Tibial artery (tissue), 4 donors: ENCODE measurements around the gene SPATC1L.

Experiments
- DNase-seq, 2 donors: peaks; one replicate each; pipeline ENCODE4 v3.0.0-alpha.2; 2019
- H3K27ac ChIP-seq, 2 donors: fragments of 200-600 bp; sonication (generic) in 1 of 2; 1 replicate in 1 of 2; 2 replicates in 1 of 2; pipeline ENCODE4 v1.5.1; 2018 to 2019; ENCODE audit warnings: mild to moderate bottlenecking in 1 of 2
- H3K27me3 ChIP-seq, 2 donors: fragments of 200-600 bp; sonication (generic) in 1 of 2; one replicate each; pipeline versions ENCODE4 v1.5.1 to v1.6.0; 2016 to 2019
- H3K36me3 ChIP-seq, 3 donors: fragments of 200-600 bp; sonication (generic) in 2 of 3; one replicate each; pipeline ENCODE4 v1.5.1; 2016 to 2019; ENCODE audit warnings: mild to moderate bottlenecking in 2 of 3
- H3K4me1 ChIP-seq, 4 donors: fragments of 200-600 bp; sonication (generic) in 2 of 4; 1 replicate in 3 of 4; 2 replicates in 1 of 4; pipeline ENCODE4 v1.5.1; 2016 to 2019
- H3K4me3 ChIP-seq, 2 donors: fragments of 200-600 bp; sonication (generic) in 1 of 2; 1 replicate in 1 of 2; 2 replicates in 1 of 2; pipeline ENCODE4 v1.5.1; 2018 to 2019; ENCODE audit warnings: mild to moderate bottlenecking in 2 of 2
- H3K9me3 ChIP-seq, 3 donors: fragments of 200-600 bp; sonication (generic) in 1 of 3; one replicate each; pipeline ENCODE4 v1.5.1; 2016 to 2019
- intact Hi-C: fragments of 100-400 bp; cut with DNase I; formaldehyde crosslinking; loops from one replicate; pipeline ENCODE4 v1.15.0; 2023; ENCODE audit warnings: low total_unique reads
- TF ChIP-seq, protein P1 (sequence below), 2 experiments: fragments of 200-600 bp in 1 of 2; fragments of 450-650 bp in 1 of 2; IDR thresholded peaks; one replicate each; pipeline ENCODE4 v1.5.1; 2017 to 2019; ENCODE audit warnings: antibody characterized with exemption in 2 of 2, mild to moderate bottlenecking in 1 of 2, moderate library complexity in 1 of 2

SPATC1L gene

DNA sequence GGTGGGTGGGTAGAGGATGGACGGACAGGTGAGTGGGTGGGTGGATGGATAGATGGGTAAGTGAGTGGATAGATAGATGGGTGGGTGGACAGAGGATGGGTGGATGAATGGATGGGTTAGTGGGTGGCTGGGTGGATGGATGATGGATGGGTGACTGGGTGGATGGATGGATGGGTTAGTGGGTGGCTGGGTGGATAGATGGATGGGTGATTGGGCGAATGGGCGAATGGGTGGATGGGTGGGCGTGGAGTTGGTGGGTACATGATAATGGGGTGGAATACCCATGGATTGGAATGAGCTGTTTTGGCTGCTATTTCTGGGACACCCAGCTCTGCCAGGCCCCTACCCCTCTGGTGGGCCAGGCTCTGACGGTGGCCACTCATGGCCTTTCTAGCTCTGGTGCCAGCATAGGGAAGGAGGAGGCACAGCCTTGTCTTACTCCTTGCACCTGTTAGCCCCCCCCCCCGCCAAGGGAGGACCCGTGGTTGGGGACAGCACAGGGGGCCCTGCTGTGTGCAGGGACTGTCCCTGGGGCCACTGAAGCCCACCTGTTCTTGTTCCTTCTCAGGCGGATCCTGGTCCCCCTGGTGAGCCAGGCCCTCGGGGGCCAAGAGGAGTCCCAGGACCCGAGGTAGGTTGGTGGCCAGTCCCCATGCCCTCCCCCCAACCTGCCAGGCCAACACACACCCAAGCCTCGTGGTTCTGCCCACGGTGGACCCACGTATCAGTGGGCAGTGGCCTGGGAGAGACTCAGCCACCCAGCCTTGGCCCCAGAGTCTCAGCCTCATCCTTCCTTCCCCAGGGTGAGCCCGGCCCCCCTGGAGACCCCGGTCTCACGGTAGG, 60.0 kb downstream of the SPATC1L start:
- peaks cover 87 to 100% (median 89%) of the 10 kb centered on the region in 3 donors for H3K36me3 ChIP-seq

DNA sequence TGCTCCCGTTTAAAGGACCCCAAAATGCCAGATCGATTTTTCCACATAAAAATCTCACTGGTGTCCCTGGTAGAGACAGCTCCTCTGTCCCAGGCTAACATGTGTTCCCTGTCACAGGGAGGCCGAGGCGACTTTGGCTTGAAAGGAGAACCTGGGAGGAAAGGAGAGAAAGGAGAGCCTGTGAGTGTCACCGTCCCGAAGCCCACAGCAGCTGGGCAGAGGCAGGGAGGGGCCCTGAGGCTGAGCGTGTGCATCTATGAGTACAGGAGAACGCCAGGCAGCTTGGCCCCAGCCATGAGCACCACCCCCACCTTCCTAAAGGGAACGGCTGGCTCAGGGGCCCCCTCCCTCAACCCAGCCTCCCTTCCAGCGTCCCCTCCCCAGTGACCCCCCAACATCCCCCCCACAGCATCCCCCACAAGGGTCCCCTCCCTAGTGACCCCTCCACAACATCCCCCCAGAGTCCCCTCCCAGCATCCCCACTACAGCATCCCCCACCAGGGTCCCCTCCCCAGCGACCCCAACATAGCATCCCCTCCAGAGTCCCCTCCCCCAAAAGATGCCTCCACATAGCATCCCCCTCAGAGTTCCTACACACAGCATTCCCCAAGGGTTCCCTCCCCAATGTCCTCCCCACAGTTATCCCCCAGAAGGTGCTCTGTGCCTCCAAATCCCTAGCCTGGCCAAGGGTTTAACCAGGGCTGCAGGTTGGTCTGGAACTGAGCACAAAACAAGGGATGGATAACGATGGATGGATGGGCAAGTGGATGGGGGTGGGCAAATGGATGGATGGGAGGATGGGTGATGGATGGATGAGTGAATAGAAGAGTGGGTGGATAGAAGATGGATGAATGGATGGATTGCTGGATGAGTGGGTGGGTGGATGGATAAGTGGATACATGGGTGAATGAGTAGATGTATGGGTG, 61.2 kb downstream of the SPATC1L start:
- Histone ChIP-seq H3K9me3 (no peaks in the 10 kb centered on the region), H3K4me3 (no peak overlapping the region), H3K27ac (no peak overlapping the region), H3K36me3 (peaks cover 91 to 100% (median 92%) of the 10 kb centered on the region in 3 donors), H3K27me3 (no peaks in the 10 kb centered on the region), H3K4me1 (no peaks in the 10 kb centered on the region)
- intact Hi-C loops: loop anchor here (10.0 kb wide), 1 partner anchor 128 kb away; no protein-coding TSS in a partner anchor
- DNase-seq: peak; percentile 11 to 54
- TF ChIP-seq, protein P1, sequence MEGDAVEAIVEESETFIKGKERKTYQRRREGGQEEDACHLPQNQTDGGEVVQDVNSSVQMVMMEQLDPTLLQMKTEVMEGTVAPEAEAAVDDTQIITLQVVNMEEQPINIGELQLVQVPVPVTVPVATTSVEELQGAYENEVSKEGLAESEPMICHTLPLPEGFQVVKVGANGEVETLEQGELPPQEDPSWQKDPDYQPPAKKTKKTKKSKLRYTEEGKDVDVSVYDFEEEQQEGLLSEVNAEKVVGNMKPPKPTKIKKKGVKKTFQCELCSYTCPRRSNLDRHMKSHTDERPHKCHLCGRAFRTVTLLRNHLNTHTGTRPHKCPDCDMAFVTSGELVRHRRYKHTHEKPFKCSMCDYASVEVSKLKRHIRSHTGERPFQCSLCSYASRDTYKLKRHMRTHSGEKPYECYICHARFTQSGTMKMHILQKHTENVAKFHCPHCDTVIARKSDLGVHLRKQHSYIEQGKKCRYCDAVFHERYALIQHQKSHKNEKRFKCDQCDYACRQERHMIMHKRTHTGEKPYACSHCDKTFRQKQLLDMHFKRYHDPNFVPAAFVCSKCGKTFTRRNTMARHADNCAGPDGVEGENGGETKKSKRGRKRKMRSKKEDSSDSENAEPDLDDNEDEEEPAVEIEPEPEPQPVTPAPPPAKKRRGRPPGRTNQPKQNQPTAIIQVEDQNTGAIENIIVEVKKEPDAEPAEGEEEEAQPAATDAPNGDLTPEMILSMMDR (IDR thresholded peaks at IDR 0.05): no peak

More for the DNA sequence above, 60.0 kb downstream of the SPATC1L start:
- DNase-seq: peak; percentile 21 to 64
- TF ChIP-seq, protein P1 (IDR thresholded peaks at IDR 0.05): no peak
- no peaks in the 10 kb centered on the region for H3K9me3 ChIP-seq
- no peaks in the 10 kb centered on the region for H3K4me1 ChIP-seq
- no peaks in the 10 kb centered on the region for H3K27me3 ChIP-seq
- intact Hi-C loops: loop anchor here (10.0 kb wide), 1 partner anchor 130 kb away; no protein-coding TSS in a partner anchor
- H3K27ac ChIP-seq: no peak overlapping the region
- H3K4me3 ChIP-seq: no peak overlapping the region

DNA sequence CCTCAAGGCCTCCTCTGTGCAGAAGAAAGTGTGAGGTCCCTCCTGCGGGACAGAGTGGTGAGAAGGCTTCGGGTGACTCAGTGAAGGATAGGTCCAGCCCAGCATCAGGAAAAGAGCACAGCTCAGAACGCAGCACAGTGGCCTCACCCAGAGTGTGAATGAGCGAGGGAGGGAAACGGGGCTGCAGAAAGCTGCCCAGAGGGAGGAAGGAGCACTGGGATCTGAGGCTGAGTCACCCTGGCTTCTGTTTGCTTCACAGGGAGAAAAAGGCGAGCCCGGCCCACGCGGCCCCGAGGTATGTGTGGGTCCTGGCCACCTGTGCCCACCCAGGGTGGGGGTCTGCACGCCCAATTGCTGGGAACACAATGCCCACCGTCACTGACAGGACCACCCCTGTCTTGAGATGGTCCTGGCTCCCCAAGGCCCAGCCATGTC, 62.0 kb downstream of the SPATC1L start:
- DNase-seq: peak; percentile 16 to 66
- no peaks in the 10 kb centered on the region for H3K4me1 ChIP-seq
- no peak overlapping the region for H3K4me3 ChIP-seq
- TF ChIP-seq, protein P1 (IDR thresholded peaks at IDR 0.05): no peak
- H3K36me3 ChIP-seq: peaks cover 91 to 100% (median 96%) of the 10 kb centered on the region in 3 donors
- intact Hi-C loops: loop anchor here (10.0 kb wide), 1 partner anchor 127 kb away; no protein-coding TSS in a partner anchor
- H3K27me3 ChIP-seq: no peaks in the 10 kb centered on the region
- H3K9me3 ChIP-seq: no peaks in the 10 kb centered on the region
- H3K27ac ChIP-seq: no peak overlapping the region

DNA sequence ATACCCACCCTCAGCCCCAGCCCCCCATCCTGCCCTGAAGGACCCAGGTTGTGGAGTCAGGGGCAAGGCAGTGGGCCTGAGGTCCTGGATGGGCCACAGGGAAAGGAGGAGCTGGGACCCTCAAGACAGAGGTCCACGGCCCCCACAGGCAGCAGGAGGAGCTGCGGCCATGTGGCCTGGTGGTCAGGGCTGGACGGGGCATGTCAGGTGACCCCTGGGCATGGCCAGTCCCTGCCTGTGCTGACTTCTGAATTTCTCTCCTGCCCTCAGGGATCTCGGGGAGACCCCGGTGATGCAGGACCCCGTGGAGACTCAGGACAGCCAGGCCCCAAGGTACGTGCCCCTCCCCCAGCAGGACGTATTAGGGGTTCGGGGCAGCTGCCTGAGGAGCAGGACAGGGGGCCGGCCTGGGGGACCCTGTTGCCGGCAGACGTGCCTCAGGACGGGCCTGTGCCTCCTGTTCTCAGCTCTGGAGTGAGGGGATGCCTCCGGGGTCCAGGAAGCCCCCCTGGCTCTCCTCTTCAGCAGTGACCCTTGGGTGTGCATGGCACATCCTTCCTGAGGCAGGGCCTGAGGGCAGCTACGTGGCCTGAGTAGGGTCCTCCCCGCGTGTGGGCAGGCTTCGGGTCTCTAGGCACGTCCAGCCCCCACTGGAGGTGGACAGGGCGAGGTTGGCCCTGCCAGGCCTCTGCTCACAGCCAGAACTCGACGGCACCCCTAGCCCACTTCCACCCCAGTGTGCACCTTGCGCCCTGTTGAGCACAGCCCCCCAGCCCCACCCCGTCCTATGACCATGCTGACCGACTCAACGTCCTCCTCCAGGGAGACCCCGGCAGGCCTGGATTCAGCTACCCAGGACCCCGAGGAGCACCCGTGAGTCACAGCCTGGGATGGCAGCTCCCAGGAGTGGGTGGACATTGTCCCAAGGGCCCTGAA, 62.7 kb downstream of the SPATC1L start:
- Histone ChIP-seq H3K9me3 (no peaks in the 10 kb centered on the region), H3K36me3 (peaks cover 92 to 100% (median 96%) of the 10 kb centered on the region in 3 donors), H3K4me3 (no peak overlapping the region), H3K4me1 (no peaks in the 10 kb centered on the region), H3K27ac (peak overlapping the region; percentile 15 to 19), H3K27me3 (no peaks in the 10 kb centered on the region)
- TF ChIP-seq, protein P1 (IDR thresholded peaks at IDR 0.05): no peak
- intact Hi-C loops: loop anchor here (10.0 kb wide), 1 partner anchor 127 kb away; no protein-coding TSS in a partner anchor
- DNase-seq: peak; percentile 12 to 64
